NB4 (cell line): ENCODE data around the gene SHF.

ENCODE experiments used
- MYC ChIP-seq: IDR thresholded peaks from 2 replicates; pipeline ENCODE4 v1.6.1; 2011; ENCODE audit warnings: low read depth, low read length
- POLR2A ChIP-seq: IDR thresholded peaks from 2 replicates; pipeline ENCODE4 v1.6.1; 2011; ENCODE audit warnings: mild to moderate bottlenecking; ENCODE audit not compliant: insufficient read length; ENCODE audit errors: extremely low read depth
- TF ChIP-seq, protein P1 (sequence below): IDR thresholded peaks from one replicate; pipeline ENCODE4 v1.5.1; 2012; ENCODE audit warnings: low read depth, low read length

DNA sequence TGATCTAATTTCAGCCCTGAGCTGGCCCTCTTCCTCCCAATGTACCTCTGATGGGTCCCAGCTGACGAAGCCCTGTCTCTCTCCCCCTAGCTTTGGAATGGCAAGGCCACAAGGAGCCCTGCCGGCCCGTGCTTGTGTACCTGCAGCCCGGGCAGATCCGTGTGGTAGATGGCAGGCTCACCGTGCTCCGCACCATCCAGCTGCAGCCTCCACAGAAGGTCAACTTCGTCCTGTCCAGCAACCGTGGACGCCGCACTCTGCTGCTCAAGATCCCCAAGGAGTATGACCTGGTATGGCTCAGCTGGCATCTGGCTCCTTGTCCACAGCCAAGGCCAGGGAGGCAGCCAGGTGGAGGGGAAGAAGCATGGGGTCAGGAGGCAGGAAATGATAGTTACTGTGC, 43.8 kb downstream of the SHF start:
- TF ChIP-seq POLR2A (no peak), MYC (no peak)
- TF ChIP-seq, protein P1, sequence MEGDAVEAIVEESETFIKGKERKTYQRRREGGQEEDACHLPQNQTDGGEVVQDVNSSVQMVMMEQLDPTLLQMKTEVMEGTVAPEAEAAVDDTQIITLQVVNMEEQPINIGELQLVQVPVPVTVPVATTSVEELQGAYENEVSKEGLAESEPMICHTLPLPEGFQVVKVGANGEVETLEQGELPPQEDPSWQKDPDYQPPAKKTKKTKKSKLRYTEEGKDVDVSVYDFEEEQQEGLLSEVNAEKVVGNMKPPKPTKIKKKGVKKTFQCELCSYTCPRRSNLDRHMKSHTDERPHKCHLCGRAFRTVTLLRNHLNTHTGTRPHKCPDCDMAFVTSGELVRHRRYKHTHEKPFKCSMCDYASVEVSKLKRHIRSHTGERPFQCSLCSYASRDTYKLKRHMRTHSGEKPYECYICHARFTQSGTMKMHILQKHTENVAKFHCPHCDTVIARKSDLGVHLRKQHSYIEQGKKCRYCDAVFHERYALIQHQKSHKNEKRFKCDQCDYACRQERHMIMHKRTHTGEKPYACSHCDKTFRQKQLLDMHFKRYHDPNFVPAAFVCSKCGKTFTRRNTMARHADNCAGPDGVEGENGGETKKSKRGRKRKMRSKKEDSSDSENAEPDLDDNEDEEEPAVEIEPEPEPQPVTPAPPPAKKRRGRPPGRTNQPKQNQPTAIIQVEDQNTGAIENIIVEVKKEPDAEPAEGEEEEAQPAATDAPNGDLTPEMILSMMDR, result no peak
